ENCODE measurements around the gene LRRIQ4. TPM values are rescaled to one million over a fixed set of nuclear protein-coding genes. Genes with fewer than 3 reads are reported as not detected.

The LRRIQ4 gene
- total RNA-seq, 1 donor from 2014 or later = 0.31 TPM

GRCh38 chr3:169822540-169822939 is 9.9 kb downstream of the LRRIQ4 start:
- Mint-ChIP-seq H3K27me3 (peaks cover 10% of the 10 kb centered on the region), H3K36me3 (ENCODE audit: insufficient read depth) (no peaks in the 10 kb centered on the region), H3K27ac (no peak overlapping the region), H3K4me3 (ENCODE audit: low read depth) (no peak overlapping the region), H3K9me3 (ENCODE audit: low read depth) (no peaks in the 10 kb centered on the region), H3K4me1 (ENCODE audit: low read depth) (no peaks in the 10 kb centered on the region)
- no peak for TF ChIP-seq CTCF (IDR thresholded peaks at IDR 0.05; ENCODE audit: unreplicated experiment)
- DNase-seq (ENCODE audit: low spot score, unreplicated experiment) = no peak

- Mint-ChIP-seq H3K27me3 (peaks cover 7% of the 10 kb centered on the region), H3K4me3 (ENCODE audit: low read depth) (no peak overlapping the region), H3K4me1 (ENCODE audit: low read depth) (no peaks in the 10 kb centered on the region), H3K27ac (no peak overlapping the region), H3K36me3 (ENCODE audit: insufficient read depth) (no peaks in the 10 kb centered on the region), H3K9me3 (ENCODE audit: low read depth) (no peaks in the 10 kb centered on the region)
- DNase-seq (ENCODE audit: low spot score, unreplicated experiment) = no peak
- no peak for TF ChIP-seq CTCF (IDR thresholded peaks at IDR 0.05; ENCODE audit: unreplicated experiment)
Observed at GRCh38 chr3:169822983-169823382, 10.3 kb downstream of the LRRIQ4 start.

GRCh38 chr3:169825316-169825715 is 12.6 kb downstream of the LRRIQ4 start:
- Mint-ChIP-seq H3K36me3 (ENCODE audit: insufficient read depth) (no peaks in the 10 kb centered on the region), H3K27me3 (peaks cover 3% of the 10 kb centered on the region), H3K4me3 (ENCODE audit: low read depth) (no peak overlapping the region), H3K27ac (no peak overlapping the region), H3K9me3 (ENCODE audit: low read depth) (no peaks in the 10 kb centered on the region), H3K4me1 (ENCODE audit: low read depth) (no peaks in the 10 kb centered on the region)
- no peak for TF ChIP-seq CTCF (IDR thresholded peaks at IDR 0.05; ENCODE audit: unreplicated experiment)
- DNase-seq (ENCODE audit: low spot score, unreplicated experiment) = no peak

- no peaks in the 10 kb centered on the region for H3K36me3 Mint-ChIP-seq (ENCODE audit: insufficient read depth)
- H3K4me1 Mint-ChIP-seq (ENCODE audit: low read depth) = no peaks in the 10 kb centered on the region
- TF ChIP-seq CTCF (IDR thresholded peaks at IDR 0.05; ENCODE audit: unreplicated experiment) = no peak
- no peak overlapping the region for H3K4me3 Mint-ChIP-seq (ENCODE audit: low read depth)
- no peak overlapping the region for H3K27ac Mint-ChIP-seq
- no peaks in the 10 kb centered on the region for H3K9me3 Mint-ChIP-seq (ENCODE audit: low read depth)
- no peak for DNase-seq (ENCODE audit: low spot score, unreplicated experiment)
- no peaks in the 10 kb centered on the region for H3K27me3 Mint-ChIP-seq
Observed at GRCh38 chr3:169827712-169828111, 15.0 kb downstream of the LRRIQ4 start.

- no peak for TF ChIP-seq CTCF (IDR thresholded peaks at IDR 0.05; ENCODE audit: unreplicated experiment)
- no peaks in the 10 kb centered on the region for H3K27me3 Mint-ChIP-seq
- no peak overlapping the region for H3K4me3 Mint-ChIP-seq (ENCODE audit: low read depth)
- no peaks in the 10 kb centered on the region for H3K4me1 Mint-ChIP-seq (ENCODE audit: low read depth)
- H3K9me3 Mint-ChIP-seq (ENCODE audit: low read depth) = no peaks in the 10 kb centered on the region
- no peak for DNase-seq (ENCODE audit: low spot score, unreplicated experiment)
- H3K36me3 Mint-ChIP-seq (ENCODE audit: insufficient read depth) = no peaks in the 10 kb centered on the region
- no peak overlapping the region for H3K27ac Mint-ChIP-seq
Observed at GRCh38 chr3:169835533-169835932, 22.9 kb downstream of the LRRIQ4 start.

All from progenitor cell of endocrine pancreas (in vitro differentiated cells).